HUES64 (cell line): ENCODE data around the gene SVOP.

ENCODE experiments used
- H3K27ac ChIP-seq: 2 replicates; pipeline ENCODE4 v1.7.0; 2013; ENCODE audit warnings: low read depth, low read length, inconsistent platforms
- H3K27me3 ChIP-seq: 2 replicates; pipeline ENCODE4 v1.6.1; 2013; ENCODE audit warnings: mild to moderate bottlenecking, low read length; ENCODE audit not compliant: insufficient read depth
- H3K36me3 ChIP-seq: 2 replicates; pipeline ENCODE4 v1.6.1; 2013; ENCODE audit warnings: mild to moderate bottlenecking, low read length; ENCODE audit not compliant: insufficient read depth
- H3K4me1 ChIP-seq: 2 replicates; pipeline ENCODE4 v1.6.1; 2013; ENCODE audit warnings: mild to moderate bottlenecking, low read length, moderate library complexity; ENCODE audit not compliant: insufficient read depth
- H3K4me3 ChIP-seq: 2 replicates; pipeline ENCODE4 v1.5.1; 2013; ENCODE audit warnings: mild to moderate bottlenecking, low read length, moderate library complexity
- H3K9ac ChIP-seq: 2 replicates; pipeline ENCODE4 v1.6.1; 2013; ENCODE audit warnings: mild to moderate bottlenecking, low read depth, low read length
- H3K9me3 ChIP-seq: 2 replicates; pipeline ENCODE4 v1.6.1; 2013; ENCODE audit warnings: low read depth, low read length; ENCODE audit not compliant: insufficient read depth
- WGBS: fragments of 150-250, 120-280 bp; methylation state at CpG from one replicate; pipeline ENCODE4 v1.1.7; 2013; ENCODE audit warnings: missing lambda C conversion rate; 5-methylcytosine and 5-hydroxymethylcytosine counted together

The SVOP gene

GRCh38 chr12:108950991-108951739 is 69.7 kb downstream of the SVOP start:
- H3K27me3 ChIP-seq = no peaks in the 10 kb centered on the region
- H3K9ac ChIP-seq = no peak overlapping the region
- H3K4me3 ChIP-seq = no peak overlapping the region
- H3K27ac ChIP-seq = no peak overlapping the region
- 42% methylated on average over 12 of the region's 12 CpGs for WGBS
- H3K4me1 ChIP-seq = no peaks in the 10 kb centered on the region
- peaks cover 9% of the 10 kb centered on the region for H3K9me3 ChIP-seq
- no peaks in the 10 kb centered on the region for H3K36me3 ChIP-seq

DNA sequence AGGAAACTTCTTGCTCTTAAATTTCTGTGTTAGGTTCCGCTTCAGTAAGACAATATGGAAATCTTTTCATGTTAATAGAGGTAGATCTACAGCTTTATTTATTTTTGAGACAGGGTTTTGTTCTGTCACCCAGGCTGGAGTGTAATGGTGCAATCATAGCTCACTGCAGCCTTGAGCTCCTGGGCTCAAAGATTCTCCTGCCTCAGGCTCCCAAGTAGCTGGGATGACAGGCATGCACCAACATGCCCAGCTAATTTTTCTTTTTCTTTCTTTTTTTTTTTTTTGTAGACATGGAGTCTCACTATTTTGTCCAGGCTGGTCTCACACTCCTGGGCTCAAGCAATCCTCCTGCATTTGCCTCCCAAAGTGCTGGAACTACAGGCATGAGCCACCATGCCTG is 70.9 kb downstream of the SVOP start:
- H3K4me3 ChIP-seq = no peak overlapping the region
- H3K9ac ChIP-seq = no peak overlapping the region
- WGBS = 94% methylated on average over 1 of the region's 1 CpG
- H3K27ac ChIP-seq = no peak overlapping the region
- no peaks in the 10 kb centered on the region for H3K27me3 ChIP-seq
- H3K9me3 ChIP-seq = peaks cover 9% of the 10 kb centered on the region
- no peaks in the 10 kb centered on the region for H3K36me3 ChIP-seq
- no peaks in the 10 kb centered on the region for H3K4me1 ChIP-seq

- H3K9me3 ChIP-seq = peaks cover 9% of the 10 kb centered on the region
- H3K9ac ChIP-seq = no peak overlapping the region
- no peak overlapping the region for H3K4me3 ChIP-seq
- H3K4me1 ChIP-seq = no peaks in the 10 kb centered on the region
- no peaks in the 10 kb centered on the region for H3K27me3 ChIP-seq
- H3K27ac ChIP-seq = no peak overlapping the region
- no peaks in the 10 kb centered on the region for H3K36me3 ChIP-seq
Measured at GRCh38 chr12:108948367-108948766, 72.5 kb downstream of the SVOP start.

DNA sequence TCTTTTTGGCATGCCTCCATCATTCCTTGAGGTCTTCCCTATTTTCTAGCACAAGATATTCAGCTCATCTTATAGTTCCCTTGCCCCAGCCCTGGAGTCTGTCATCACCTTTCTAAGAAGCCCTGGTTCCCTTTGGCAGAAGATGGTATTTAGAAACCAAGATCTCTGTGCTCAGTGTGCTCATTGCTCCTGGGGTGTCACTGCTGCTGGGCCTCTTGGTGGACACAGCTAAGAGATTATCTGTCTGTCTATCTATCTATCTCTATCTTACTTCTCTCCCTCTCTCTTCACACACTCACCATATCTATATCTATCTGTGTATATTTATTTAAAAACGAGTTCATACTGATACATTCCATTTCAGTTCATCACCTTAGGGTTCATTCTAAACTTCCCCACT is 73.8 kb downstream of the SVOP start:
- no peak overlapping the region for H3K4me3 ChIP-seq
- H3K27me3 ChIP-seq = no peaks in the 10 kb centered on the region
- whole genome bisulfite sequencing = 55% methylated on average over 1 of the region's 1 CpG
- no peak overlapping the region for H3K27ac ChIP-seq
- H3K4me1 ChIP-seq = no peaks in the 10 kb centered on the region
- no peak overlapping the region for H3K9ac ChIP-seq
- no peaks in the 10 kb centered on the region for H3K36me3 ChIP-seq
- peaks cover 9% of the 10 kb centered on the region for H3K9me3 ChIP-seq

DNA sequence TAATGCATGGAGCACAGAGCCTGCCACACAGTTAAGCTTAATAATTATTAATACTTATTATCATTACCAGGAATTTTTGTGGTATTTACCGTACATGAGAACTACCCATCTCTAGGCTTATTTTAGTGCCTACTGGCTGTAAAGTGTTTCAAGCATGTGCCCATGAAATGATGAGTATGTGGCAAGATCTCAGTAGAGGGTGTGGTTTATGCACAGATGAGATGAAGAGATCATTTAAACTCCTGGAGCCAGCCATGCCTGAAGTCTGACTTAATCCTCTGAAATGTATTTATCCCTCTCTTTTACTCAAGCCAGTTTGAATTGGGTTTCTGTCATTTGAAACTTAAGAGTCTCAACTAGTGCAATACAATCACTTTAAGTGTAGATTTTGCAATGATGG is 80.7 kb downstream of the SVOP start:
- H3K4me3 ChIP-seq = no peak overlapping the region
- H3K36me3 ChIP-seq = no peaks in the 10 kb centered on the region
- no peaks in the 10 kb centered on the region for H3K4me1 ChIP-seq
- H3K9me3 ChIP-seq = no peaks in the 10 kb centered on the region
- H3K27me3 ChIP-seq = no peaks in the 10 kb centered on the region
- H3K27ac ChIP-seq = no peak overlapping the region
- no peak overlapping the region for H3K9ac ChIP-seq
- 100% methylated on average over 1 of the region's 1 CpG for WGBS

GRCh38 chr12:108939594-108939993 is 81.3 kb downstream of the SVOP start:
- Histone ChIP-seq H3K9me3 (no peaks in the 10 kb centered on the region), H3K27me3 (no peaks in the 10 kb centered on the region), H3K27ac (no peak overlapping the region), H3K4me1 (no peaks in the 10 kb centered on the region), H3K36me3 (no peaks in the 10 kb centered on the region), H3K9ac (no peak overlapping the region), H3K4me3 (no peak overlapping the region)
- 82% methylated on average over 1 of the region's 1 CpG for WGBS

GRCh38 chr12:108938247-108938924 is 82.5 kb downstream of the SVOP start:
- Histone ChIP-seq H3K27me3 (no peaks in the 10 kb centered on the region), H3K4me3 (no peak overlapping the region), H3K36me3 (no peaks in the 10 kb centered on the region), H3K9me3 (no peaks in the 10 kb centered on the region), H3K9ac (no peak overlapping the region), H3K27ac (no peak overlapping the region), H3K4me1 (no peaks in the 10 kb centered on the region)
- WGBS = 93% methylated on average over 13 of the region's 13 CpGs

- 92% methylated on average over 7 of the region's 7 CpGs for WGBS
- no peaks in the 10 kb centered on the region for H3K27me3 ChIP-seq
Measured at GRCh38 chr12:108935159-108935763, 85.6 kb downstream of the SVOP start.

DNA sequence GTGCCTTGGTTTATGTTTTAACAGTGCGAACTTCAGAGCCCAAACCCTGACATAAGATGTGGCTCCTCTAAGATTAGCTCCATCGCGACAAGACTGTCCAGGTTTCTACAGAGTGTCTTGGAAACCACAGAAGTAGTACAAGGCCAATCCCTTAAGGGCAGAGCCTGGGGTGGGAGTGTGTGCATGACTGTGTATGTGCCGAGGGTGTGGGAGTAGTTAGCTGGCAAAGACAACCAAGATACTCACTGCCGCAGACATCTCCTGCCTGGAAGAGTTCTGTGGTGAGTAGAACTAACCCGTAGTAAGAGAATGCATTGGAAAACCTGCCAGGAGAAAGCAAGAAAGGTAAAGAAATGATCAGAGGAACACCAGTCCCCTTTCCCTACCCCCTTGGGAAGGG is 86.9 kb downstream of the SVOP start:
- WGBS = 97% methylated on average over 6 of the region's 6 CpGs
- Histone ChIP-seq H3K9me3 (no peaks in the 10 kb centered on the region), H3K9ac (no peak overlapping the region), H3K36me3 (no peaks in the 10 kb centered on the region), H3K4me1 (peaks cover 5% of the 10 kb centered on the region; the same call in 1 of the 2 replicates), H3K27ac (no peak overlapping the region), H3K4me3 (no peak overlapping the region), H3K27me3 (no peaks in the 10 kb centered on the region)

More at GRCh38 chr12:108935159-108935763, 85.6 kb downstream of the SVOP start:
- Histone ChIP-seq H3K9ac (no peak overlapping the region), H3K9me3 (no peaks in the 10 kb centered on the region), H3K27ac (no peak overlapping the region), H3K4me3 (no peak overlapping the region), H3K4me1 (peaks cover 5% of the 10 kb centered on the region; the same call in 1 of the 2 replicates), H3K36me3 (no peaks in the 10 kb centered on the region)

DNA sequence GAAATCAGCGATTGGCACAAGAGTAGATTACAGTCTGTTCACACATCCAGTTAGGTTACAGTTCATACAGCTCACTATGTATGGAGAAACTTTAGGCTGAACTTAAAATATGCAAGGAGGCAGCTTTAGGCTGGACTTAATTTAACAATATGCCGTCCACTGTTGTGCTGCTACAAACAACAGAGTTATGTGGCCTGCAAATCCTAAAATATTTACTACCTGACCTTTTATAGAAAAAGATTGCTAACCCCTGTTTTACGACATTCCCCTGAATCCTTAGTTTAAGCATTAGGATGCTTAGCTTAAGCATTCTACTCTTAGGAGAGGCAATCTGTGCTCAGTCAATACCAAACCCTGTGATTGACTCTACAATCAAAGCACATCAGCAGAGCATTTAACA is 90.1 kb downstream of the SVOP start:
- H3K36me3 ChIP-seq = no peaks in the 10 kb centered on the region
- no peaks in the 10 kb centered on the region for H3K27me3 ChIP-seq
- peaks cover 5% of the 10 kb centered on the region; the same call in 1 of the 2 replicates for H3K4me1 ChIP-seq
- no peak overlapping the region for H3K4me3 ChIP-seq
- no peak overlapping the region for H3K27ac ChIP-seq
- no peak overlapping the region for H3K9ac ChIP-seq
- H3K9me3 ChIP-seq = peaks cover 6% of the 10 kb centered on the region; the same call in 1 of the 2 replicates
- 91% methylated on average over 3 of the region's 3 CpGs for WGBS

GRCh38 chr12:108930155-108930554 is 90.7 kb downstream of the SVOP start:
- Histone ChIP-seq H3K9me3 (peaks cover 6% of the 10 kb centered on the region; the same call in 1 of the 2 replicates), H3K4me1 (peaks cover 5% of the 10 kb centered on the region; the same call in 1 of the 2 replicates), H3K4me3 (no peak overlapping the region), H3K36me3 (no peaks in the 10 kb centered on the region), H3K27ac (no peak overlapping the region), H3K27me3 (no peaks in the 10 kb centered on the region), H3K9ac (no peak overlapping the region)
- WGBS = 96% methylated on average over 5 of the region's 5 CpGs
